HG03139 (cell line): Measurements from ENCODE around the gene TEKT5.
"Not testable (repeated sequence)": the region's sequence is repeated elsewhere in the genome, so short reads cannot be mapped to it uniquely, and the experiment has no call there.

Experiments
- ATAC-seq: cut with Tn5 transposase; IDR thresholded peaks from one replicate; pipeline ENCODE4 v1.9.1; 2021; ENCODE audit not compliant: unreplicated experiment

The TEKT5 gene

DNA sequence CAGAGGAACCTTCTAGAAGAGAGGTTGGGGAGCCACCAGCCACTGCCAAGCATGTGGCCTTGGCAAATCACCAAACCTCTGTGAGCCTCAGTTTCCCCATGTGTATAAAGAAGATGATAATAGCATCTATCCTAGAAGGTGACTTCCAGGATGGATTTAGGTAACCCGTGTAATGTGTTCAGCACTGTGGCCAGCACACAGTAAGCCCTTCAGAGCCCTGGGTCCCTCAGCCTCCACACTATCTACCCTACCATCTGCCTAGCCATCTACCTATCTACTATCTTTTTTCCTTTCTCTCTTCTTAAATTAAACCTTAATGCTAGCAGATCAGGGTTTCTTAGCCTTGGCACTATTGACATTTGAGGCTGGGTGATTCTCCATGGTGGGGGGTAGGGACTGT is 33.0 kb downstream of the TEKT5 start:
- ATAC-seq, result no peak

GRCh38 chr16:10660950-10661635 is 33.6 kb downstream of the TEKT5 start:
- ATAC-seq, result no peak

- no peak for ATAC-seq
These were observed 35.8 kb downstream of the TEKT5 start for GRCh38 chr16:10658943-10659342.

- no peak for ATAC-seq
These were observed 36.8 kb downstream of the TEKT5 start for GRCh38 chr16:10657925-10658324.

DNA sequence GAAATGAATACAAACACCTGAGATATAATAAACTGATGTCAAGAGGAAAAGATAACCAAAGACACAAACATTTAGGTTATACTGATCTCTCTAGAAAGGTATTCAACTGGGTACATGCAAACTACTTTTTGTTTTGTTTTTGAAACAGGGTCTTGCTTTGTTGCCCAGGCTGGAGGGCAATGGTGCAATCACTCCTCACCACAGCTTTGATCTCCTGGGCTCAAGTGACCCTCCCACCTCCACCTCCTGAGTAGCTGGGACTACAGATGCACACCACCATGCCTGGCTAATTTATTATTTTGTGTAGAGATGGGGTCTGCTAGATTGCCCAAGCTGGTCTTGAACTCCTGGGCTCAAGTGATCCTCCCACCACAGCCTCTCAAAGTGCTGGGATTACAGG is 38.1 kb downstream of the TEKT5 start:
- ATAC-seq, result no peak

DNA sequence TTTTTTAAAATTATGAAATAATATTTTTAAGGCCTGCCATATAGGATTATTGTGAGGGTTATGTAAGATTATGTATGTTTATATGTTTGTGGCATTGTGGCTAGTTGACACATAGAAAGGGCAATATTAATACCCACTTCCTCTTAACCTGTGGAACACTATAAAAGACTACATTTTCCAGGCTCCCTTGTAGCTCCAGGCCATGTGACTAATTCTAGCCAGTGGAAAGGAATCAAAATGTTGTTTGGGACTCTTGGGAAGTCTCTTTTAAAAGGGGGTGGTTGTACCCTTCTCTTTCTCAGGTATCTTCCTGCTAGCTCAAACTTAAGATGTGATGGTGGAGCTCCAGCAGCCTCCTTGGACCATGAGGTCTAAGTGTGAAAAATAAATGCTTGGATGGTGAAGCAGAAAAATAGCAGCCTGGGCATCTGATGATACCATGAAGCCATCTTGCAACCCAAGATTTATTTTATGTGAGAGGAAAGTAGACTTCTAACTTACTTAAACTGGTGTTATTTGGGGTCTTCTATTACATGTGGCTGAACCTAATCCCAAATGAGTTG is 39.2 kb downstream of the TEKT5 start:
- no peak for ATAC-seq

DNA sequence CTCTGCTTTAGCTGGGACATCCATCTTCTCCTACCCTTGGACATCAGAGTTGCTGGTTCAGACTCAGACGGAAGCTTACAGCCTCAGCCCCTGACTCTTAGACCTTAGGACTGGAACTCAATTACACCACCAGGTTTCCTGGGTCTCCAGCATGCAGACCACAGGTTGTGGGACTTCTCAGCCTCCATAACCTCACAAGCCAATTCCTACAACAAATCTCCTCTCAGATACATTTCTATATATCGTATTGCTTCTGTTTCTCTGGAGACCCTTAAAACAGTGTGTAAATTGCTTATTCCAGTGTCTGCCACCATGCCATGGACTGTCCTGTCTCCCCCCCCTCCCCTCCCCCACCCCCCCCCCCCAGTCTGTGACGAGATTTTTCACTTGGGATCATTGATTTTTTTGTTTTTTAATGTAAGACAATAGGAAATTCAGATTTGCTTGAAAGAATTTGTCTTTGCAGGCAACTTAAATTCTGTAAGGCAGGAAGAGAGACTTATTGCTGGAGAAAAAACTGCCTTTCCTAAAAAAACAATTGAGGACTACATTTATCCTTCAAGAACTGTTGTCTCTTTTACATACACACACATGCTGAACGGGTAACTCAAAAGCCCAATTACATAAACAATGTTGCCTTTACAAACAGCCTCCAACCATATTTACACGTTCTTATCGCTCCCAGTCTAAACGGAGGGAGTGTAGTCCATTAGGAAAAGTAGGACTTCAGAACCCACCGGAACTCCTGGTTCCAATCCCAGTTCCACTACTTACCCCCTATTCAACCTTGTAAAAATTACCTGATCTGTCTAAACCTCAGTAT is 39.9 kb downstream of the TEKT5 start:
- ATAC-seq, result no peak

- no peak for ATAC-seq
These were observed 41.8 kb downstream of the TEKT5 start for GRCh38 chr16:10652730-10653590.

GRCh38 chr16:10649098-10649497 is 45.6 kb downstream of the TEKT5 start:
- not testable (repeated sequence) for ATAC-seq

GRCh38 chr16:10647721-10648296 is 46.9 kb downstream of the TEKT5 start:
- no peak for ATAC-seq

DNA sequence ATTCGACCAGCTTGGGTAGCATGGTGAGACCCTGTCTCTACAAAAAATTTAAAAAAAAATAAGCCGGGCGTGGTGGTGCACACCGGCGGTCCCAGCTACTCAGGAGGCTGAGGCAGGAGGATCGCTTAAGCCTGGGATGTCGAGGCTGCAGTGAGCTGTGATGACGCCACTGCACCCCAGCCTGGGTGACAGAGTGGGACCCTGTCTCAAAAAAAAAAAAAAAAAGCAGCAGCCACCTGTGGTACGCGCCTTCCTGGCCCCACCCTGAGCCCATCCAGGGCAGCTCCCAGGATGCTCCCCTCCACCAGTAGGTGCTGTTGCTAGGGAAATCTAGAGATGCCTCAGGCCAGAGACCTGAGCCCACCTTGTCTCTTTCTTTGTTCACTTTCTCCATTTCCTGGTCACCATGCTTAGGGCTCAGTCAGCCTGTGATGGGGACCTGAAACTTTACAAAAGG is 47.4 kb downstream of the TEKT5 start:
- no peak for ATAC-seq

DNA sequence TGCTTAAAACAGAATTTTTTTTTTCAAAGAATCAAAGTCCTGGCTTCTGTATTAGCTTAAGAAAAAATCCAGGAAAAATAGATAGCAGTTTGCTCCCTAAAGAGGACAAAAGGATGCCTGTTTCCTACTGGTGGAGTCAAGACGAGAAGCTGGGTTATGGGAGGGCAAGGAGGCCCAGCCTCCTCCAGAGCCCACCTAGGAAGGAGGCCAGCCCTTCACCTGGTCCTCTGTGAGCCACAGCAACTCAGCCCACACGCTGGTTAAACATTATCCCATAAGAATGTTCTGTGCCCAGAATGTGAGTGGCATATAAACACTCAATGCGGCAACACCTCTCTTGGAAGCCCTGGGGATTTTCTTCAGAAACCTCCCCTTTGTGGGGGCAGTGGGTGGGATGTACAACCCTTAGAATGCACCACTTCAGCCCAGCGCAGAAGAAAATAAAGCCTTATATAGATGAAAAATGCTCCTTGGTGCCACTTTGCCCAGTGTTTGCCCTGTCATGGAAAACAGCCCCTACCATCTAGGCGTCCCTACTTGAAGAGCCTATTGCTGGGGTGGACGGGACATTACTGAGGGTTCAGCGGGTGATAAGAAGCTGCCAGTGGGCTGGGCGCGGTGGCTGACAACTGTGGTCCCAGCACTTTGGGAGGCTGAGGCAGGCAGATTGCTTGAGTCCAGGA is 48.0 kb downstream of the TEKT5 start:
- ATAC-seq, result no peak

DNA sequence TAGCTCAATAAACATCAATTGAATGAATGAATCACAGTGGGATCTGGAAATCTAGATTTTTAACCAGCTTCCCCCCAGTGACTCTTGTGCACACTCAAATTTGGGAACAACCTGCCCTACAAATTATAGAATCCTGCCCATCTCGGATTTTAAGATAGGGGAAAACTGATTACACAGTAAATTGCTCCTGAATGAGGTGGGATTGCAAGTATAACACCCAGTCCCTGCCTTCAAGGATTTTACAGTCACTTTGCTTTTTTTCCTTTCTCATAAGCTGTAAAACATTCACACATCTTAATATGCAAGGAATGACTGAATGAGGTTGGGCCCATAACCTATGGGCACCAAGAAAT is 48.5 kb downstream of the TEKT5 start:
- ATAC-seq, result no peak

GRCh38 chr16:10644092-10644491 is 50.6 kb downstream of the TEKT5 start:
- no peak for ATAC-seq

GRCh38 chr16:10642964-10643363 is 51.8 kb downstream of the TEKT5 start:
- ATAC-seq, result no peak

DNA sequence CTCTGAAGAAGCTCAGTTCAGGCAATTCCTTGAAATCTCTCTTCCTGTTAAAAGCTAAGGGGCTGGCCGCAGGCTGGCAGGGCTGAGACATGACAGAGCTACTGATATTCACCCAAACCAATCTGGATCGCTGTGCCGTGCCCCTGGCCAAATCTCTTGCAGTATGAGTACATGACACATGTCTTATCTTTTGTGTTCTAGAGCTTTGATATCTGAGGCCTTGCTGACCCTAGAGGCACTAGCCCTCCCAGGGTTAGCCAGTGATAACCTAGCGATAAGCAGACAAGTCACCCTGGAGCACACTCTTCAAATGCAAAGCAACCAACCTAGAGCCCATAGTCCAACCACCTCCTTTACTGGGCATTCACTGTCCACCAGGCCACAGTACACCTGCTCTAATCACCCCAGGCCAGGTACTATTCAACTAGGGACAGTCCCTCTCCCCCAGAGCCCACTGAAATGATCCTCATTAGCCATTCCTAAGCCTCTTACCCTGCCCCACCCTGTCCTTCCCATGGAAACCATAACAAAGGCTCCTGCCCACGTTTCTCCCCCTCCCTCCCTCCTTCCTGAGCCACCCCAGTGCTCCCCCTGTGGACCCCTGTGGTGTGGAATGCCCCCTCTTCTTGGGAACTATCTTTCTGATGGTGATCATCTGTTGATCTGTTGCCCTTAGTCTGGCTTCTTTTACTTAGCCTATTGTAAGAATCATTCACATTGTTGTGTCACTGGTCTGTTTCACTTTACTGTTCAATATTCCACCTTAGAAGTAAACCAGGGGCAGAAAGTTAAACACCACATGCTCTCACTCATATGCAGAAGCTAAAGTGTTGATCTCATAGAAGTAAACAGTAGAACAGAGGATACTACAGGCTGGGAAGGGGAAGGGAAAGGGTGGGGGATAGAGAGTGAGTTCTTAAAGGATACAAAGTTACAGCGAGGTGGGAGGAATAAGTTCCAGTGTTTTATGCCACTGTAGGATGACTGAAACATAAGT is 52.5 kb downstream of the TEKT5 start:
- no peak for ATAC-seq

DNA sequence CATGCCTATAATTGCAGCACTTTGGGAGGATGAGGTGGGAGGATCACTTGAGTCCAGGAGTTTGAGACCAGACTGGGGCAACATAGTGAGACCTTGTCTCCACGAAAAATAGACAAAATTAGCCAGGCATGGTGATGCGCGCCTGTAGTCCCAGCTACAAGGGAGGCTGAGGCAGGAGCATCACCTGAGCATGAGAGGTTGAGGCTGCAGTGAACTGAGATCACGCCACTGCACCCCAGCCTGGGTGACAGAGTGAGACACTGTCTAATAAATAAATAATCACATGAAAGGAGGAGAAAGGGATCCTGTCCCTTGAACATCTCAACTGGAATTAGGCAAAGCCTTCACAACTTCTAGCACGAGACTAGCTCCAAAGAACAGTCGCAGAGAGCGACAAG is 53.2 kb downstream of the TEKT5 start:
- no peak for ATAC-seq

GRCh38 chr16:10640934-10641333 is 53.8 kb downstream of the TEKT5 start:
- ATAC-seq, result no peak

GRCh38 chr16:10638101-10638500 is 56.6 kb downstream of the TEKT5 start:
- ATAC-seq, result no peak
